Amygdala (tissue), 56 donors: ENCODE measurements around the gene QRICH2.
A peak's percentile ranks its signal among the peaks of the same experiment; 100 is the strongest.
"Not testable (repeated sequence)": the region's sequence is repeated elsewhere in the genome, so short reads cannot be mapped to it uniquely, and the experiment has no call there.

ENCODE experiments used
- DNase-seq, 56 donors: peaks; one replicate each; lab custom pipeline; 2025; lab: John Stamatoyannopoulos, UW

Gene QRICH2

DNA sequence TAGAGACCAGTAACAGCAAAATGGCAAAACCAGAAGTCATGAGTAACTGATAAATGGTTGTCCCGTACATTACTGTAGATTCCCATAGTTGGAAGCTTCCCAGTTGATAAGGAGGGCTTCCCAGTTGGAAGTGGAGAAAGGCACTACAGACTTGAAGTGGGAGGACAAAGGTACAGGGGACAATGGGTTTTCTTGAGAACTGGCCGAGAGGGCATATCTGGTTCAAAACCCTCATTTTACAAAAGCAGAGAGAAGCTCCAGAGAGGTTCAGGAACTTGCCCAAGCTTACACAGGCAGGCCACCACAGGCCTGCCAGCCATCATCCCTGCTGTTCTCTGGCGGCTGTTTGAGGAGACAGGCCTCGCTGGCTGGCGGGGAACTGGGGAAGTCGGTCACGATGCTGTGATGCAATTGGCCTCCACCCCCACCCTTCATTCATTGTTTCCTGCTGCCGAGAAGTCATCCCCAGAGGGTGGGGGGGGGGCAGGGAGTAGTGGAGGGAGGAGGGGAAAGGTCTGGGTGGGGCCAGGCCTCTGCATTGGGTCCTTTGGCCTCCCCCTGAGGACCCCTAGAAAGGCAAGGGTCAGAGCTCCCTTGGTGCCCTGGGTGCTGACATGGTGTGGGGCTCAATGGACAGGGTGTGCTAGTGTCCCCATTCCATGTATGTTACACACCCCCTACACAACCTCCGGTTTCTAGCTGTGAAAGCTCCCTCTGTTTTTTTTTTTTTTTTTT lies 39.9 kb downstream of the QRICH2 start:
- peak in 49 of 56 donors; percentile 17 to 81 (median 61) for DNase-seq

DNA sequence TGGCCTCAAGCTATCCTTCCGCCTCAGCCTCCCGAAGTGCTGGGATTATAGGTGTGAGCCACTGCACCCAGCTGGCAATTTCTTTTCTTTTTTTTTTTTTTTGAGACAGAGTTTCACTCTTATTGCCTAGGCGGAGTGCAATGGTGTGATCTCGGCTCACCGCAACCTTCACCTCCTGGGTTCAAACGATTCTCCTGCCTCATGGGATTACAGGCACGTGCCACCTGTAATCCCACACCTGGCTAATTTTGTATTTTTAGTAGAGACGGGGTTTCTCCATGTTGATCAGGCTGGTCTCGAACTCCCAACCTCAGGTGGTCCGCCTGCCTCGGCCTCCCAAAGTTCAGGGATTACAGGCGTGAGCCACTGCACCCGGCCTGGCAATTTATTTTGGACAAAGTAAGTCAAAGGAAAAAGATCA lies 40.5 kb downstream of the QRICH2 start:
- not testable (repeated sequence) for DNase-seq

GRCh38 chr17:76267051-76267576 lies 41.0 kb downstream of the QRICH2 start:
- no peak for DNase-seq

DNA sequence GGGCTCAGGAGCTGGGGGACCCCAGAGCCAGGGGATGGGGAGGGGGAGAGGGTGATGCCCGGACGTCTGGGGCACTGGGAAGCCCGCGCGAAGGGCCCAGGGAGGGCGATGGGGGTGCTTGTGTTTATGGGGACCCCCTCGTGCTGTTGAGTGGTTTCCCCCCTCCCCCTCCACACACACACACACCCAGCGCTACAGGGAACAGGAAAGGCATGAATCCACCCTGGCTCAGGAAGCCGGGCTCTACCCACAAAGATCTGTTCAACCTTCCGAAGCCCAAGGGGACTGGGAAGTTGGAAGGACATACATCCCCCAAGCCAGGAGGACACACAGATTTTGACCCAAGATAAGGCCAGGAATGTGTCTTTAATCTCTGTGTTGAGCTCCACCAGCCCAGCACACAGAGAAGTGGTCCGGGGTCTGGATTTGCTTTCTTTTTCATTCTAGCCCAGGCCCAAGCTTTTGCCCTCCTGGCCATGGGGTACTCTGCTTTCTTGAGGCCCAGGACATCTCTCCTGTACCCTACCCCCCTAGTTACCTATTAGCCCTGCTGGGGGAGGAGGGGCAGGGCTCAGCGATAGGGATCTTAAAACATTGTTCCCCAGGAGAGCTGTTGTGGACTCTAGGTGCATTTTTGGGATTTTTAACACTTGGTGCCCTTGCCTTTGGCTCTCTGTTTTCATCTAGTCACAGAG lies 41.7 kb downstream of the QRICH2 start:
- DNase-seq, result peak in 2 of 56 donors; percentile 35 to 48

DNA sequence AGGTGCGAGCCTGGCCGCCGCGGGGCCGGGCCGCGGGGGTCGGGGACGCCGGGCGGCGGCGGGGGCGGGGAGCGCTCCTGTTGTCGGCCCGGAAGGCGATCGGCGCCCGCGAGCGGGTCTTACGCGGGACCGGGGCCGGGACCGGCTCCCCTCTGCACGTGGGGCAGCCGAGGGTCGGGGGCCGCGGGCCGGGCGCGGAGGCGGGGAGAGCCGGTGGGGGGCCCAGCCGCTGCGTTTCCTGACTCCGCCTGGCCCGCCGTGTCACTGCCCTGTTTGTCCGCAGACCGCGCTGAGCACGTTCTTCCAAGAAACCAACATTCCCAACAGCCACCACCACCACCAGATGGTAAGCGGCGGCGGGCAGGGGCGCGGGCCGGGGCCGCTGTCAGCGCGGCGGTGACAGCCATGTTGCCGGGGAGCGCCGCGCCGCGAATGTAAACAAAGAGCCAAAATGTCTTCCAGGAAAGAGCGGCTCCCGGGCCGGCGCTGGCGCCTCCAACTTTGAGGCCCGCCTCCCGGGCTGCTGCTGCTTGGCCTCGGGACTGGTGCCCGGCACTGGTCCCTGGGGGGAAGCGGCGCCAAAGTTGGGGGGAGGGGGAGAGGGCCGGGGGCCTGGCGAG lies 42.3 kb downstream of the QRICH2 start:
- DNase-seq, result peak in 23 of 56 donors; percentile 11 to 66 (median 35)

DNA sequence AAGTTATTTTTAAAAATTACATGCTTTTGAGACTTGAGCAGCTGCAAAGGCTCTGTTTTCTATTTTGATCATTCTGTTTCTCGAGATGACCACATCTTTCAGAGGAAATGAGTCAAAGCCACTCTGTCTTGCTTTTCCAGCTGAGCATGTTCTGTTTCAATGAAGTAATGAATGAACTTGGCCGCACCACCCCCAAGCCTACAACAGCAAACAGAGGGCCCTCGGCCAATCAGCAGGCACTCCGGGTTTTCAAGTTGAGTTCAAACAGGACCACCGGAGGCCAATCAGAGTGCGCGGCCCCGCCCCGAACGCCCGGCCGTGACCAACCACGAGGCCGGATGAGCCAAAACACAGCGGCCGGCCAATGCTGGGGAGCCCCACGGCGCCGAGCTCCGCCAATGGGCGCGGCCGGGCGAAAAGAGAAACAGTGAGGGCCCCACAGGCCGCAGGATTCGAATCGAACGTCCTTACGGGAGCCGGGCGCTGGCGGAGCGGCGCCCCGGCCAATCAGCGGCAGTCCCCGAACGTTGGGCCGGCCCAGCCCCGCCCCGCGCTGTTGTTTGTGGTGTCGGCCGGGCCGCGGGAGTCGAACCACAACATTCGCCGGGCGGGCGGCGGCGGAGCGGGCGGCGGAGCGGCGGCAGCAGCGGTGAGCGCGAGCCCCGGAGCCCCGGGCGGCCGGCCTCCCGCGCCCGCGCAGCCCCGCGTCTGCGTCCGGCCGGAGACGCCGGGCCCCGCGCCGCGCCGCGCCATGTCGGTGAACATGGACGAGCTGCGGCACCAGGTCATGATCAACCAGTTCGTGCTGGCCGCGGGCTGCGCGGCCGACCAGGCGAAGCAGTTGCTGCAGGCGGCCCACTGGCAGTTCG lies 43.1 kb downstream of the QRICH2 start, which contains the start of gene UBALD2:
Gene UBALD2, plus strand, starts transcription at position 594 of the 869 bp plus-strand sequence. Its CDS starts 158 bp downstream, at position 752.
- peak; percentile 72 to 100 (median 99) for DNase-seq

- DNase-seq, result no peak
Observed at GRCh38 chr17:76264425-76264754, 43.7 kb downstream of the QRICH2 start.

DNA sequence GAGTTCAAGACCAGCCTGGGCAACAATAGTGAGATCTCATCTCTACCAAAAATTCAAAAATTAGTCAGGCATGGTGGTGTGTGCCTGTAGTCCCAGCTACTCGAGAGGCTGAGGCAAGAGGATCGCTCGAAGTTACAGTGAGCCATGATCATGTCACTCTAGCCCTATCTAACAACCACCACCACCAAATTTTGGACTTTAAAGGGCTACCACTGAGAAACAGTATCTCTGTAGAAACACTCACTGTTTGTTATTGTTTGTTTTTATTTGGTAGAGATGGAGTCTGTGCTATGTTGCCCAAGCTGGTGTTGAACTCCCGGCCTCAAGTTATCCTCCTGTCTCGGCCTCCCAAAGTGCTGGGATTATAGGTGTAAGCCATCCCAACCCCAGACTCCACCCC lies 44.2 kb downstream of the QRICH2 start:
- DNase-seq, result no peak

- DNase-seq, result peak in 1 of 56 donors; percentile 9
Observed at GRCh38 chr17:76262732-76263344, 45.2 kb downstream of the QRICH2 start.

- peak in 5 of 56 donors; percentile 20 to 63 (median 30) for DNase-seq
Observed at GRCh38 chr17:76261421-76262215, 46.5 kb downstream of the QRICH2 start.

- DNase-seq, result no peak
Observed at GRCh38 chr17:76260669-76261068, 47.4 kb downstream of the QRICH2 start.

GRCh38 chr17:76260220-76260619 lies 47.9 kb downstream of the QRICH2 start:
- DNase-seq, result no peak

GRCh38 chr17:76256430-76257050 lies 51.5 kb downstream of the QRICH2 start:
- not testable (repeated sequence) for DNase-seq

GRCh38 chr17:76255801-76256429 lies 52.2 kb downstream of the QRICH2 start:
- DNase-seq, result no peak

GRCh38 chr17:76254275-76254674 lies 53.8 kb downstream of the QRICH2 start:
- DNase-seq, result no peak

GRCh38 chr17:76253841-76254240 lies 54.2 kb downstream of the QRICH2 start:
- no peak for DNase-seq

DNA sequence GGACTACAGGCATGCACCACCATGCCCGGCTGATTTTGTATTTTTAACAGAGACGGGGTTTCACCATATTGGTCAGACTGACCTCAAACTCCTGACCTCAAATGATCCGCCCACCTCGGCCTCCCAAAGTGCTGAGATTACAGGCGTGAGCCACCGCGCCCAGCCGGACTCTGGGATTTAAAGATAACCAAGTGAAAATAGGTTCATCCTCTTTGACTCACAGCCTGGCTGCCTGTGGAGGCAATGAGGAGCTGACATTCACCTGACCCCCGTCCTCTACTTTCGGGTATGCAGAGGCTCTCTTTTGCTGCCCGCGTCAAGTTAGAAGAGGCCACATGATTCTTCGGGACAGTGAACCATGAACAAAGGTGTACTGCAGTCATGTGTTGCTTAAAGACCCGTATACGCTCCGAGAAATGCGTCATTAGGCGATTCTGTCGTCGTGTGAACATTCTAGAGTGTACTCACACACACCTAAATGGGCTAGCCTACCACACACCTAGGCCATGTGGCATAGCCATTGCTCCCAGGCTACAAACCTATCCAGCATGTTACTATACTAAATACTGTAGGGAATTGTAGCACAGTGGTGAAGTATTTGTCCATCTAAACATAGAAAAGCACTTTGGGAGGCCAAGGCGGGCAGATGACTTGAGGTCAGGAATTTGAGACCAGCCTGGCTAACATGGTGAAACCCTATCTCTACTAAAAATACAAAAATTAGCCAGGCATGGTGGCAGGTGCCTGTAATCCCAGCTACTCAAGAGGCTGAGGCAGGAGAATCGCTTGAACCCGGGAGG lies 54.9 kb downstream of the QRICH2 start:
- not testable (repeated sequence) for DNase-seq
